Gastroesophageal sphincter (tissue), 4 donors: Measurements from ENCODE around the gene ZIC3. TPM values are rescaled to one million over a fixed set of nuclear protein-coding genes. Genes with fewer than 3 reads are reported as not detected.

Experiments
- ATAC-seq: fragments of 150-250 bp; one replicate; pipeline ENCODE4 v1.9.1; 2016; ENCODE audit warnings: mild to moderate bottlenecking, moderate library complexity
- H3K27ac ChIP-seq, 4 donors: fragments of 200-600 bp; sonication (generic) in 3 of 4; 1 replicate in 3 of 4; 2 replicates in 1 of 4; pipeline ENCODE4 v1.5.1; 2016 to 2019
- H3K27me3 ChIP-seq: fragments of 200-600 bp; sonication (generic); one replicate; pipeline ENCODE4 v1.5.1; 2019
- H3K36me3 ChIP-seq, 2 donors: fragments of 200-600 bp; sonication (generic); one replicate each; pipeline ENCODE4 v1.5.1; 2019; ENCODE audit warnings: control low read depth in 1 of 2
- H3K4me1 ChIP-seq, 3 donors: fragments of 200-600 bp; sonication (generic); 1 replicate in 2 of 3; 2 replicates in 1 of 3; pipeline ENCODE4 v1.5.1; 2016 to 2019; ENCODE audit warnings: control low read depth in 2 of 3
- H3K4me3 ChIP-seq, 2 donors: fragments of 200-600 bp; sonication (generic); one replicate each; pipeline ENCODE4 v1.5.1; 2019; ENCODE audit warnings: mild to moderate bottlenecking in 1 of 2, moderate library complexity in 1 of 2
- H3K9me3 ChIP-seq, 3 donors: fragments of 200-600 bp; sonication (generic); one replicate each; pipeline ENCODE4 v1.5.1; 2017 to 2019; ENCODE audit warnings: control low read depth in 2 of 3
- EP300 ChIP-seq: sonication (generic); formaldehyde crosslinking; IDR thresholded peaks from one replicate; pipeline ENCODE4 v1.6.1; 2017; ENCODE audit warnings: antibody characterized with exemption, mild to moderate bottlenecking
- POLR2A ChIP-seq, 2 donors: fragments of 450-650 bp; IDR thresholded peaks; one replicate each; pipeline ENCODE4 v1.6.1; 2017; ENCODE audit warnings: antibody characterized with exemption in 2 of 2, mild to moderate bottlenecking in 2 of 2, moderate library complexity in 1 of 2
- POLR2AphosphoS5 ChIP-seq: sonication (generic); formaldehyde crosslinking; IDR thresholded peaks from one replicate; pipeline ENCODE4 v1.6.1; 2017; ENCODE audit warnings: antibody characterized with exemption
- WGBS, 2 donors: methylation state at CpG; one replicate each; pipeline ENCODE4 v1.1.5; 2018; ENCODE audit warnings: low coverage in 1 of 2; 5-methylcytosine and 5-hydroxymethylcytosine counted together
- total RNA-seq, 4 donors: library from RNA; depleted of rRNA; stranded (reverse); fragments of >200 nt; gene quantifications; one replicate each; pipeline ENCODE4 v1.1.0, GENCODE V29; 2016
- TF ChIP-seq, protein P1 (sequence below), 4 experiments: fragments of 200-600 bp in 2 of 4; fragments of 450-650 bp in 2 of 4; sonication (generic) in 1 of 4; IDR thresholded peaks; one replicate each; pipeline ENCODE4 v1.5.1; 2017 to 2019; ENCODE audit warnings: antibody characterized with exemption in 4 of 4, mild to moderate bottlenecking in 2 of 4, moderate library complexity in 2 of 4

Gene ZIC3
- total RNA-seq, 4 donors from 2014 or later = not detected

DNA sequence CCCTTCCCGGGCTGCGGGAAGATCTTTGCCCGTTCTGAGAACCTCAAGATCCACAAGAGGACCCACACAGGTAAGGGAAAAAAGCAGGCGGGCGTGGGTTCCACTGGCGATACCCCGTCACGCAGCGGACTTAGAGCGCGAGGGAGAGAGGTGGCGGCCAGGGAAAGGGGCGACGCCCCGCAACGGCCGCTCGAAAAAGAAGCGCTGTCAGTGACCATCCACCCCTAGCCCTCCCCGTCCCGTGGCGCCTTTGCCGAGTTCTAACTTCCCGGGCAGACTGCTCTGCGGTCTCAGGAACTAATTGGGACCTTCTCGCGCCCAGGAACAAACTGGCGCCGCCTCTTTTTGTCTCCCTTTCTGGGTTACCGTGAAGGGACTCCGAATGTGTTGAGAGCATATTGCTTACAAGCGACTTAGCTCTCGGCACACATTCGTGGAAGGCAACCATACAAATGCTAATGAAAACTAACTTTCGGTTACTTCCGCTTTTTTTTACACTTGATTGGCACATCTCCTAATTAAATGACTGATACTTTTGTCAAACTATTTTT is 1.8 kb downstream of the ZIC3 start:
- no peak for ATAC-seq
- 7 to 26% methylated on average over 5 to 15 of the region's 36 CpGs for WGBS, 2 donors
- TF ChIP-seq POLR2AphosphoS5 = no peak
- TF ChIP-seq, protein P1, sequence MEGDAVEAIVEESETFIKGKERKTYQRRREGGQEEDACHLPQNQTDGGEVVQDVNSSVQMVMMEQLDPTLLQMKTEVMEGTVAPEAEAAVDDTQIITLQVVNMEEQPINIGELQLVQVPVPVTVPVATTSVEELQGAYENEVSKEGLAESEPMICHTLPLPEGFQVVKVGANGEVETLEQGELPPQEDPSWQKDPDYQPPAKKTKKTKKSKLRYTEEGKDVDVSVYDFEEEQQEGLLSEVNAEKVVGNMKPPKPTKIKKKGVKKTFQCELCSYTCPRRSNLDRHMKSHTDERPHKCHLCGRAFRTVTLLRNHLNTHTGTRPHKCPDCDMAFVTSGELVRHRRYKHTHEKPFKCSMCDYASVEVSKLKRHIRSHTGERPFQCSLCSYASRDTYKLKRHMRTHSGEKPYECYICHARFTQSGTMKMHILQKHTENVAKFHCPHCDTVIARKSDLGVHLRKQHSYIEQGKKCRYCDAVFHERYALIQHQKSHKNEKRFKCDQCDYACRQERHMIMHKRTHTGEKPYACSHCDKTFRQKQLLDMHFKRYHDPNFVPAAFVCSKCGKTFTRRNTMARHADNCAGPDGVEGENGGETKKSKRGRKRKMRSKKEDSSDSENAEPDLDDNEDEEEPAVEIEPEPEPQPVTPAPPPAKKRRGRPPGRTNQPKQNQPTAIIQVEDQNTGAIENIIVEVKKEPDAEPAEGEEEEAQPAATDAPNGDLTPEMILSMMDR (IDR thresholded peaks at IDR 0.05) = no peak
- no peak for TF ChIP-seq EP300
- TF ChIP-seq POLR2A (IDR thresholded peaks at IDR 0.05) = no peak
- Histone ChIP-seq H3K27me3 (peaks cover 95% of the 10 kb centered on the region), H3K27ac (no peak overlapping the region), H3K4me3 (no peak overlapping the region), H3K9me3 (no peaks in the 10 kb centered on the region), H3K36me3 (no peaks in the 10 kb centered on the region), H3K4me1 (peaks cover 0 to 30% (median 6%) of the 10 kb centered on the region in 3 donors)

- no peak for TF ChIP-seq POLR2AphosphoS5
- TF ChIP-seq EP300 = no peak
- TF ChIP-seq, protein P1 (IDR thresholded peaks at IDR 0.05) = no peak
- no peak for TF ChIP-seq POLR2A (IDR thresholded peaks at IDR 0.05)
- Histone ChIP-seq H3K27ac (no peak overlapping the region), H3K9me3 (no peaks in the 10 kb centered on the region), H3K4me1 (peaks cover 0 to 31% (median 6%) of the 10 kb centered on the region in 3 donors), H3K27me3 (peaks cover 95% of the 10 kb centered on the region), H3K36me3 (no peaks in the 10 kb centered on the region), H3K4me3 (no peak overlapping the region)
- ATAC-seq = no peak
- WGBS, 2 donors = 10% methylated on average over 4 of the region's 53 CpGs; no CpG with 5 or more reads in 1 of the 2 donors
Measured at GRCh38 chrX:137568741-137569469, 3.0 kb downstream of the ZIC3 start.

- H3K4me3 ChIP-seq = no peak overlapping the region
- ATAC-seq = no peak
- no peak overlapping the region for H3K27ac ChIP-seq
- H3K4me1 ChIP-seq = peaks cover 0 to 36% (median 6%) of the 10 kb centered on the region in 3 donors
- WGBS, 2 donors = 5 to 23% methylated on average over 6 to 13 of the region's 16 CpGs
- H3K36me3 ChIP-seq = no peaks in the 10 kb centered on the region
- no peaks in the 10 kb centered on the region for H3K9me3 ChIP-seq
- TF ChIP-seq POLR2A (IDR thresholded peaks at IDR 0.05) (no peak), EP300 (no peak), POLR2AphosphoS5 (no peak)
- TF ChIP-seq, protein P1 (IDR thresholded peaks at IDR 0.05) = no peak
- peaks cover 95% of the 10 kb centered on the region for H3K27me3 ChIP-seq
Measured at GRCh38 chrX:137569470-137569891, 3.6 kb downstream of the ZIC3 start.

DNA sequence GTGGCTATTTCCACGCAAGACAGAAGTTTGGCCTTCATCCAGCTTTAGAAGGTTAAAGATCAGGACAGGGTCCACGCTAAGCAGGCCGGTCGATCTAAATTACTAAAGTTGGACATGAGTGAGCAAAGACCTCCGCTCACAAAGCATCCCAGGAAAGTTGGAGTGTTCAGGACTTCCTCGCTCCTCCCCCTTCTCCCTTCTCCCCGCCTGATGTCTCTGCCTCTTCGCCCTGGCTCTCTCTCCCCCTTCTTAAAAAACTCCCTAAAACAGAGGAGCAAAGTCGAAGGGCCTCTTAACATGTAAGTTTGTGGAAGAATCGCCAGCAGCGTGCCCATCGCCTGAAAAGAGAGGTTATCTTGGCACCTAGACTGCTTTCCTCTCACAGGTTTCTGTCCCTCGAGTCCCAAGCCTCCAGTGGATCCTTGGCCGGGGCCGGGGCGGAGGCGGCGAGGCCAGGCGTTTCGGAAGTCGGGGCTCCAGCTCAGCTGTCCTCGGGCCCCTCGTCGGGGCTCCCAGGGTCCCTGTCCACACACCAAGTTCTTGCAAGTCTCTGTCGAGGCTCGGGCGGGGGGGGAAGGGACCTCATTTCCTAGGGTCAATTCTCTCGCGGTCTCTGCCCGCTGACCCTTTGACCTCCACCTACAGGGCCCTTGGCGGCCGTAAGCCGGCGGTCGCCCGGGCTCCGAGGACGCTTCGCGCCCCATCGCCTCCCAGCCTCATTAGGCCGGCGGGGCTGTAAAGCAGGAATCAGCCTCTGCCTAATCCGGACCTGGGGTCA is 7.6 kb downstream of the ZIC3 start:
- Histone ChIP-seq H3K4me3 (no peak overlapping the region), H3K4me1 (peaks cover 0 to 15% (median 0%) of the 10 kb centered on the region in 3 donors), H3K9me3 (no peaks in the 10 kb centered on the region), H3K36me3 (no peaks in the 10 kb centered on the region), H3K27me3 (peaks cover 84% of the 10 kb centered on the region), H3K27ac (no peak overlapping the region)
- no peak for ATAC-seq
- TF ChIP-seq POLR2AphosphoS5 (no peak), POLR2A (IDR thresholded peaks at IDR 0.05) (no peak), EP300 (no peak)
- TF ChIP-seq, protein P1 (IDR thresholded peaks at IDR 0.05) = no peak
- 0 to 23% methylated on average over 3 to 16 of the region's 44 CpGs for WGBS, 2 donors
